Esophagus muscularis mucosa (tissue), 4 donors: ENCODE results near the gene VN1R5. TPM values are rescaled to one million over a fixed set of nuclear protein-coding genes. Genes with fewer than 3 reads are reported as not detected.
"Not testable (repeated sequence)": the region's sequence is repeated elsewhere in the genome, so short reads cannot be mapped to it uniquely, and the experiment has no call there.

Experiments
- DNase-seq: peaks from one replicate; pipeline ENCODE4 v3.0.0-alpha.2; 2017; ENCODE audit errors: extremely low spot score
- H3K27ac ChIP-seq, 4 donors: fragments of 200-600 bp; sonication (generic); replicated peaks in 1 of 4; 1 replicate in 3 of 4; 2 replicates in 1 of 4; pipeline ENCODE4 v1.5.1; 2016 to 2019; ENCODE audit warnings: mild to moderate bottlenecking in 1 of 4
- H3K27me3 ChIP-seq, 4 donors: fragments of 200-600 bp; sonication (generic); one replicate each; pipeline versions ENCODE4 v1.5.1 to v1.6.0; 2016 to 2019
- H3K36me3 ChIP-seq, 4 donors: fragments of 200-600 bp; sonication (generic); one replicate each; pipeline ENCODE4 v1.5.1; 2016 to 2019
- H3K4me1 ChIP-seq, 4 donors: fragments of 200-600 bp; sonication (generic); one replicate each; pipeline ENCODE4 v1.5.1; 2016 to 2019
- H3K4me3 ChIP-seq, 4 donors: fragments of 200-600 bp; sonication (generic); 1 replicate in 2 of 4; 2 replicates in 2 of 4; pipeline ENCODE4 v1.5.1; 2016 to 2019; ENCODE audit warnings: mild to moderate bottlenecking in 4 of 4, moderate library complexity in 1 of 4
- H3K9me3 ChIP-seq, 4 donors: fragments of 200-600 bp; sonication (generic); 1 replicate in 3 of 4; 2 replicates in 1 of 4; pipeline ENCODE4 v1.5.1; 2016 to 2019
- EP300 ChIP-seq: sonication (generic); formaldehyde crosslinking; IDR thresholded peaks from one replicate; pipeline ENCODE4 v1.6.1; 2017; ENCODE audit warnings: antibody characterized with exemption
- POLR2A ChIP-seq: fragments of 450-650 bp; IDR thresholded peaks from one replicate; pipeline ENCODE4 v1.6.1; 2017; ENCODE audit warnings: antibody characterized with exemption, moderate library complexity, mild to moderate bottlenecking, low read depth
- POLR2AphosphoS5 ChIP-seq, 2 donors: sonication (generic); formaldehyde crosslinking; IDR thresholded peaks; one replicate each; pipeline ENCODE4 v1.6.1; 2017; ENCODE audit warnings: antibody characterized with exemption in 2 of 2
- WGBS: methylation state at CpG from one replicate; pipeline ENCODE4 v1.1.5; 2018; 5-methylcytosine and 5-hydroxymethylcytosine counted together
- intact Hi-C: fragments of 100-400 bp; cut with DNase I; formaldehyde crosslinking; loops from one replicate; pipeline ENCODE4 v1.15.1; 2023
- total RNA-seq, 4 donors: library from RNA; depleted of rRNA; stranded (reverse); fragments of >200 nt; gene quantifications; one replicate each; pipeline versions ENCODE4 v1.1.0 to v1.2.1, GENCODE V29; 2016
- TF ChIP-seq, protein P1 (sequence below), 3 experiments: fragments of 200-600 bp in 2 of 3; fragments of 450-650 bp in 1 of 3; sonication (generic) in 2 of 3; IDR thresholded peaks; one replicate each; pipeline ENCODE4 v1.5.1; 2017 to 2019; ENCODE audit warnings: antibody characterized with exemption in 3 of 3, mild to moderate bottlenecking in 2 of 3, moderate library complexity in 1 of 3

Gene VN1R5
- not detected for total RNA-seq

DNA sequence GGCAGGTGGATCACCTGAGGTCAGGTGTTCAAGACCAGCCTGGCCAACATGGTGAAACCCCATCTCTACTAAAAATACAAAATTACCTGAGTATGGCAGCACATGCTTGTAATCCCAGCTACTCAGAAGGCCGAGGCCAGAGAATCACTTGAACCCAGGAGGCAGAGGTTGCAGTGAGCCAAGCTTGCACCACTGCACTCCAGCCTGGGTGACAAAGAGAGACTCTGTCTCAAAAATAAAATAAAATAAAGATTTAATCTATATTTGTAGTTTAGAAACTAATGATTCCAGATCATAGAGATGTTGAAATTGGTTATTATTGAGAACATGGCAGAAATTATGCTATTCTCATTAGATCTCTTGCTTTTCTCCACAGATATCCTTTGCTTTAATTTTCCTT lies at the start of gene VN1R5:
VN1R5 (plus strand) TSS at position 301 of the 400 bp plus-strand sequence.
- WGBS, result 86% methylated on average over 1 of the region's 1 CpG
- intact Hi-C loops, H3K36me3 ChIP-seq, H3K4me1 ChIP-seq, H3K27me3 ChIP-seq, DNase-seq, H3K27ac ChIP-seq, H3K4me3 ChIP-seq, H3K9me3 ChIP-seq: not testable (repeated sequence)

GRCh38 chr1:247209396-247209795 lies 46.5 kb upstream of the VN1R5 start:
- H3K27ac ChIP-seq, result no peak overlapping the region
- H3K9me3 ChIP-seq, result no peaks in the 10 kb centered on the region
- H3K4me1 ChIP-seq, result peaks cover 17 to 30% (median 22%) of the 10 kb centered on the region in 4 donors
- H3K4me3 ChIP-seq, result peak overlapping the region; percentile 85 to 96 (median 92)
- 32% methylated on average over 2 of the region's 2 CpGs for WGBS
- intact Hi-C loops, result loop anchor here (10.0 kb wide), 1 partner anchor 105 kb away; the partner anchor contains the start of gene ZNF669
- H3K36me3 ChIP-seq, result peaks cover 0 to 11% (median 0%) of the 10 kb centered on the region in 4 donors
- DNase-seq, result no peak
- no peak for TF ChIP-seq POLR2AphosphoS5 (IDR thresholded peaks at IDR 0.05)
- no peak for TF ChIP-seq POLR2A
- no peak for TF ChIP-seq EP300
- TF ChIP-seq, protein P1, sequence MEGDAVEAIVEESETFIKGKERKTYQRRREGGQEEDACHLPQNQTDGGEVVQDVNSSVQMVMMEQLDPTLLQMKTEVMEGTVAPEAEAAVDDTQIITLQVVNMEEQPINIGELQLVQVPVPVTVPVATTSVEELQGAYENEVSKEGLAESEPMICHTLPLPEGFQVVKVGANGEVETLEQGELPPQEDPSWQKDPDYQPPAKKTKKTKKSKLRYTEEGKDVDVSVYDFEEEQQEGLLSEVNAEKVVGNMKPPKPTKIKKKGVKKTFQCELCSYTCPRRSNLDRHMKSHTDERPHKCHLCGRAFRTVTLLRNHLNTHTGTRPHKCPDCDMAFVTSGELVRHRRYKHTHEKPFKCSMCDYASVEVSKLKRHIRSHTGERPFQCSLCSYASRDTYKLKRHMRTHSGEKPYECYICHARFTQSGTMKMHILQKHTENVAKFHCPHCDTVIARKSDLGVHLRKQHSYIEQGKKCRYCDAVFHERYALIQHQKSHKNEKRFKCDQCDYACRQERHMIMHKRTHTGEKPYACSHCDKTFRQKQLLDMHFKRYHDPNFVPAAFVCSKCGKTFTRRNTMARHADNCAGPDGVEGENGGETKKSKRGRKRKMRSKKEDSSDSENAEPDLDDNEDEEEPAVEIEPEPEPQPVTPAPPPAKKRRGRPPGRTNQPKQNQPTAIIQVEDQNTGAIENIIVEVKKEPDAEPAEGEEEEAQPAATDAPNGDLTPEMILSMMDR (IDR thresholded peaks at IDR 0.05), result no peak
- H3K27me3 ChIP-seq, result no peaks in the 10 kb centered on the region

- Histone ChIP-seq H3K27ac (peak overlapping the region; percentile 81 to 93 (median 88)), H3K9me3 (no peaks in the 10 kb centered on the region), H3K27me3 (no peaks in the 10 kb centered on the region), H3K4me3 (peak overlapping the region; percentile 85 to 96 (median 92)), H3K36me3 (peaks cover 0 to 11% (median 0%) of the 10 kb centered on the region in 4 donors), H3K4me1 (peaks cover 17 to 30% (median 22%) of the 10 kb centered on the region in 4 donors)
- TF ChIP-seq, protein P1 (IDR thresholded peaks at IDR 0.05), result no peak
- DNase-seq, result no peak
- 4% methylated on average over 5 of the region's 5 CpGs for WGBS
- intact Hi-C loops, result loop anchor here (2.0 kb wide), 1 partner anchor 37 kb away; the partner anchor contains the start of gene ZNF124
Measured at GRCh38 chr1:247210062-247210375, 45.9 kb upstream of the VN1R5 start.

GRCh38 chr1:247210376-247211117 lies 45.3 kb upstream of the VN1R5 start:
- intact Hi-C loops, result loop anchor here (2.0 kb wide), 1 partner anchor 38 kb away; the partner anchor contains the start of gene ZNF124
- TF ChIP-seq, protein P1 (IDR thresholded peaks at IDR 0.05), result peak in 1 of 3 experiments; percentile 4
- TF ChIP-seq POLR2A (no peak), POLR2AphosphoS5 (IDR thresholded peaks at IDR 0.05) (peak; percentile 88 to 91)
- Histone ChIP-seq H3K27ac (peak overlapping the region; percentile 81 to 93 (median 88)), H3K4me3 (peak overlapping the region; percentile 85 to 96 (median 92)), H3K27me3 (no peaks in the 10 kb centered on the region), H3K9me3 (no peaks in the 10 kb centered on the region), H3K36me3 (peaks cover 0 to 10% (median 0%) of the 10 kb centered on the region in 4 donors), H3K4me1 (peaks cover 17 to 30% (median 22%) of the 10 kb centered on the region in 4 donors)
- peak; percentile 99 for DNase-seq
- under 1% methylated on average over 27 of the region's 49 CpGs for WGBS

DNA sequence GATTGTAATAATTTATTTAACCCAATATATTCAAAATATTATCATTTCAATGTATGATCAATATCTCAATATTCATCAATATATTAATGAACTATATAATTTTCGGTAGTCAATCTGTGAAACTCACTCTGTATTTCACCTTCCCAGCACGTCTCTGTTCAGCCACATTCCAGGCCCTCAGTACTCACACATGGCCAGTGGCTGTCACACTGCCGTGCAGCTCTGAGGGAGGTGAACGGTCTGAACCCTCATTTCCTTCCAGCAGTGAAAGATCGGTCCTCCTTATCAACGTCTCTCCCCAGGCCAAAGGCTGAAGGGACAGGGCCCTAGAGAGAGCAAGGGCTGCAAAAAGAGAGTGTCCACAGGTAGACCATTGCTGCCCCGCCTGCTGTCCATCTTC lies 44.5 kb upstream of the VN1R5 start:
- peak overlapping the region in 1 of 4 donors; percentile 93 for H3K27ac ChIP-seq
- no peaks in the 10 kb centered on the region for H3K27me3 ChIP-seq
- no peak for DNase-seq
- WGBS, result 69% methylated on average over 7 of the region's 7 CpGs
- TF ChIP-seq POLR2A, result no peak
- TF ChIP-seq POLR2AphosphoS5 (IDR thresholded peaks at IDR 0.05), result no peak
- TF ChIP-seq, protein P1 (IDR thresholded peaks at IDR 0.05), result no peak
- TF ChIP-seq EP300, result no peak
- H3K4me3 ChIP-seq, result peak overlapping the region in 1 of 4 donors; percentile 96
- H3K36me3 ChIP-seq, result peaks cover 0 to 3% (median 0%) of the 10 kb centered on the region in 4 donors
- intact Hi-C loops, result loop anchor here (2.0 kb wide), 1 partner anchor 39 kb away; the partner anchor contains the start of gene ZNF124
- H3K4me1 ChIP-seq, result peaks cover 17 to 30% (median 22%) of the 10 kb centered on the region in 4 donors
- no peaks in the 10 kb centered on the region for H3K9me3 ChIP-seq
